Stimulated activated CD4-positive, alpha-beta T cell treated with anti-CD3 and anti-CD28 coated beads, Interleukin-2, amount 100 ng/mL, for 4 hours (primary cell): ENCODE data around the gene SLC26A3.
A peak's percentile ranks its signal among the peaks of the same experiment; 100 is the strongest.

Source experiments
- DNase-seq: peaks from one replicate; pipeline ENCODE4 v3.0.0-alpha.2; 2020; ENCODE audit warnings: low read depth

SLC26A3 gene

GRCh38 chr7:107744345-107744750 is 58.7 kb downstream of the SLC26A3 start:
- DNase-seq = peak; percentile 1

- DNase-seq = peak; percentile 98
Observed at GRCh38 chr7:107743567-107744344, 59.3 kb downstream of the SLC26A3 start, which contains the start of gene CBLL1. Gene CBLL1, plus strand, starts transcription at chr7:107744142. Its CDS starts 22 bp downstream, at chr7:107744164.

GRCh38 chr7:107742678-107743566 is 60.1 kb downstream of the SLC26A3 start:
- no peak for DNase-seq

- no peak for DNase-seq
Observed at GRCh38 chr7:107728276-107728675, 74.7 kb downstream of the SLC26A3 start.

GRCh38 chr7:107726356-107727130 is 76.5 kb downstream of the SLC26A3 start:
- DNase-seq = no peak

- DNase-seq = peak; percentile 39
Observed at GRCh38 chr7:107725138-107725740, 77.8 kb downstream of the SLC26A3 start.

GRCh38 chr7:107723255-107723654 is 79.8 kb downstream of the SLC26A3 start:
- no peak for DNase-seq

- DNase-seq = no peak
Observed at GRCh38 chr7:107721286-107721685, 81.7 kb downstream of the SLC26A3 start.

- no peak for DNase-seq
Observed at GRCh38 chr7:107718456-107719193, 84.4 kb downstream of the SLC26A3 start.

GRCh38 chr7:107715531-107715930 is 87.5 kb downstream of the SLC26A3 start:
- DNase-seq = no peak
